NCI-H2196 (cell line): Measurements from ENCODE around the gene ELAVL1.

Source experiments
- DNase-seq: peaks from one replicate; lab custom pipeline; 2025; ENCODE audit not compliant: unreplicated experiment; lab: John Stamatoyannopoulos, UW

ELAVL1 gene

GRCh38 chr19:7912697-7913564 is 92.5 kb downstream of the ELAVL1 start:
- DNase-seq: no peak

- no peak for DNase-seq
Observed at GRCh38 chr19:7912144-7912696, 93.2 kb downstream of the ELAVL1 start.

DNA sequence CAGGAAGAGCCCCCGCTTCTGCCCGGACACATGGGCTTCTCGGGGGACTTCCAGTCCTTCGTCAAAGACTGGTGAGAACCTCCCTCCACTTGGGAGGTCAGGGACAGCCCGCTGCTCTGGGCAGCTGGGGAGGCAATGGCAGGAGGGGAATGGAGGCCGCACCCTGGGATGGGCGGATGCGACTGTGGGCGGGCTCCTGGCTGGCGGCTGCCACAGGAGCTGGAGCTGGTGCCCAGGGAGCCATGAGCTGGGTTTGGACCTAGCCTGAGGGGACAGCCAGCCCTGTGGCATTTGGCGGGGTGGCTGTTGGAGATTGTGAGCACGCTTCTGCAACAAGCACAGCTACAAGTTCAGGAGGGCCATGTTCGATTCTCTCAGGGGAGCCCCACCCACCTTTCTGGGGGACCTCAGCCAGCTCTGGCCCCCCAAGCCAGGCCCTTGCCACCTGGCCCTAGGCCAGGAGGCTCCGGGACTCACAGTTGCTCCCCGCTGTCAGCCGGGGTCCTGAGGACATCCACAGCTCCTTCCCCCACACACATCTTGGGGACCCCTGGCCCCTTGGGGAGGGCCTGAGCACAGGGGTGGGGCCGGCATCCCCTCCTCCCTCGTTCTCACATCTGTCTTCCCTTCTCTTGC is 93.8 kb downstream of the ELAVL1 start:
- DNase-seq: no peak

GRCh38 chr19:7910321-7911161 is 94.9 kb downstream of the ELAVL1 start:
- DNase-seq: no peak

- DNase-seq: no peak
Observed at GRCh38 chr19:7909471-7910067, 95.9 kb downstream of the ELAVL1 start.

DNA sequence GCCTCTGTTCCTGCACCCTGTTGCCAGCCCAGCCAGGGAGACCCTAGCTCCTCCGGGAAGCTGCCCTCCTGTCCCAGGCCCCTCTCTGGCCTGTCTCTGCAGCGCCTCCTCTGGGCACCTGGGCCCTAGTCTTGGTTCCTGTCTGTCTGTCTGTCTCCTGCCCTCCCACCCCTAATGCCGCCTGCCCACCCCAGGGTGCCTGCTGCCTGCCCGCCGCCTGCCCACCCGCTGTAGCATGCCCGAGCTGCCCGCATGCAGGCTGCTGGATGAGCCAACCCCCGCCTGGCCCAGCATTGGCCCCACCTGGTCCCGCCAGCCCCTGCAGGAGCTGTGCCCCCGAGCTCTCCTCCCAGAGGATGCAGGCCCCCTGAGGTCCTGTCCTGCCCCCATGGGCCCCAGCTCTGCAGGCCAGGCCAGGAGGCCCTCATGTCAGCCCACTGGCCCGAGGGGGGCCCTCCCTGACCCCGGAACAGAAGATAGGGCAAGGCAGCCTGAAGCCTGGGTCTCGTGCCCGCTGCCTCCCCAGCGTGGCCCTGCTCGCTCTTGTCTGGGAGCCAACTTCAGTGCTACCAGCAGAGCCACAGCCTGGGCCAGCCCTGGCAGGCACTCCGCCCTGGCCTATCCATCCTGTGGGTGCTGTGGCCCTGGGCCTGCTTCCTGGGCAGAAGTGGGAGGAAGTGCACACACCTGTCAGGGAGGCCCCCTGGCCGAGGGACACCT is 96.5 kb downstream of the ELAVL1 start:
- no peak for DNase-seq
